GM12872 (cell line): ENCODE data around the gene KCTD15.

ENCODE experiments used
- CTCF ChIP-seq: IDR thresholded peaks from 3 replicates; pipeline ENCODE4 v1.5.1; 2011; ENCODE audit warnings: low read depth, mild to moderate bottlenecking, low read length, moderate library complexity; ENCODE audit not compliant: insufficient read depth

The KCTD15 gene

GRCh38 chr19:33812388-33813330 lies 16.0 kb downstream of the KCTD15 start:
- TF ChIP-seq CTCF = no peak

- no peak for TF ChIP-seq CTCF
These were observed 16.9 kb downstream of the KCTD15 start for GRCh38 chr19:33813391-33814101.

GRCh38 chr19:33814181-33815165 lies 17.8 kb downstream of the KCTD15 start:
- no peak for TF ChIP-seq CTCF

GRCh38 chr19:33815380-33816340 lies 19.0 kb downstream of the KCTD15 start:
- no peak for TF ChIP-seq CTCF

GRCh38 chr19:33818411-33818810 lies 21.7 kb downstream of the KCTD15 start:
- no peak for TF ChIP-seq CTCF

- no peak for TF ChIP-seq CTCF
These were observed 22.8 kb downstream of the KCTD15 start for GRCh38 chr19:33819506-33819879.
